Neuronal stem cell (in vitro differentiated cells): ENCODE data around the gene ARL10.

Experiments used
- DNase-seq: peaks from one replicate; pipeline ENCODE4 v3.0.0-alpha.2; 2013; ENCODE audit warnings: low spot score
- H2AFZ ChIP-seq: one replicate; pipeline ENCODE4 v1.6.1; 2013; ENCODE audit warnings: mild to moderate bottlenecking, low read length, inconsistent platforms
- H2AK5ac ChIP-seq: 2 replicates; pipeline ENCODE4 v1.6.1; 2013; ENCODE audit warnings: low read depth, mild to moderate bottlenecking, inconsistent platforms, low read length, moderate library complexity, mixed read lengths
- H2BK120ac ChIP-seq: 2 replicates; pipeline ENCODE4 v1.6.1; 2013; ENCODE audit warnings: low read depth, mild to moderate bottlenecking, inconsistent platforms, low read length, moderate library complexity, mixed read lengths
- H2BK12ac ChIP-seq: one replicate; pipeline ENCODE4 v1.6.1; 2013; ENCODE audit warnings: low read length, inconsistent platforms
- H2BK15ac ChIP-seq: 2 replicates; pipeline ENCODE4 v1.6.1; 2013; ENCODE audit warnings: mild to moderate bottlenecking, low read length, inconsistent platforms, mixed read lengths
- H2BK5ac ChIP-seq: one replicate; pipeline ENCODE4 v1.6.1; 2013; ENCODE audit warnings: inconsistent platforms, mild to moderate bottlenecking, low read length, moderate library complexity
- H3K14ac ChIP-seq: one replicate; pipeline ENCODE4 v1.6.1; 2013; ENCODE audit warnings: low read length, inconsistent platforms
- H3K18ac ChIP-seq: 2 replicates; pipeline ENCODE4 v1.6.1; 2013; ENCODE audit warnings: low read length, inconsistent platforms
- H3K23ac ChIP-seq: 2 replicates; pipeline ENCODE4 v1.6.1; 2013; ENCODE audit warnings: low read depth, mild to moderate bottlenecking, mixed read lengths, low read length, inconsistent platforms; ENCODE audit not compliant: poor library complexity
- H3K27ac ChIP-seq: replicated peaks from 3 replicates; pipeline ENCODE4 v1.5.1; 2013; ENCODE audit warnings: low read length, inconsistent platforms
- H3K27me3 ChIP-seq, 3 experiments: 2 replicates each; pipeline ENCODE4 v1.6.1; 2013; ENCODE audit warnings: low read length in 3 of 3, mild to moderate bottlenecking in 2 of 3, inconsistent platforms in 1 of 3, low read depth in 1 of 3, mixed read lengths in 1 of 3, moderate library complexity in 1 of 3; ENCODE audit not compliant: control insufficient read depth in 3 of 3, insufficient read depth in 3 of 3
- H3K36me3 ChIP-seq, 2 donors: replicated peaks in 1 of 2; 2 replicates each; pipeline ENCODE4 v1.6.1; 2013; ENCODE audit warnings: low read length in 2 of 2; ENCODE audit not compliant: control insufficient read depth in 2 of 2, insufficient read depth in 2 of 2
- H3K4ac ChIP-seq: 2 replicates; pipeline ENCODE4 v1.6.1; 2013; ENCODE audit warnings: inconsistent platforms, mild to moderate bottlenecking, low read length, moderate library complexity
- H3K4me1 ChIP-seq, 2 donors: 1 replicate in 1 of 2; 2 replicates in 1 of 2; pipeline ENCODE4 v1.6.1; 2013; ENCODE audit warnings: low read length in 2 of 2, low read depth in 1 of 2; ENCODE audit not compliant: control insufficient read depth in 2 of 2, insufficient read depth in 1 of 2
- H3K4me2 ChIP-seq: one replicate; pipeline ENCODE4 v1.6.1; 2013; ENCODE audit warnings: mild to moderate bottlenecking, low read length, inconsistent platforms; ENCODE audit not compliant: insufficient read depth, poor library complexity, severe bottlenecking
- H3K4me3 ChIP-seq, 2 donors: 2 replicates each; pipeline ENCODE4 v1.5.1; 2013; ENCODE audit warnings: low read length in 2 of 2, mild to moderate bottlenecking in 2 of 2, inconsistent platforms in 1 of 2, moderate library complexity in 1 of 2
- H3K79me1 ChIP-seq: one replicate; pipeline ENCODE4 v1.6.1; 2013; ENCODE audit warnings: low read depth, mild to moderate bottlenecking, inconsistent platforms, low read length, moderate library complexity
- H3K9ac ChIP-seq: one replicate; pipeline ENCODE4 v1.6.1; 2013; ENCODE audit warnings: mild to moderate bottlenecking, low read depth, low read length, inconsistent platforms; ENCODE audit not compliant: poor library complexity
- H3K9me3 ChIP-seq, 2 donors: replicated peaks in 1 of 2; 2 replicates each; pipeline versions ENCODE3 to v1.6.1; 2013; ENCODE audit warnings: low read length in 2 of 2, mild to moderate bottlenecking in 2 of 2, inconsistent platforms in 1 of 2, low read depth in 1 of 2, mixed read lengths in 1 of 2, moderate library complexity in 1 of 2; ENCODE audit not compliant: control insufficient read depth in 2 of 2, insufficient read depth in 1 of 2
- H4K8ac ChIP-seq: one replicate; pipeline ENCODE4 v1.6.1; 2013; ENCODE audit warnings: low read depth, mild to moderate bottlenecking, inconsistent platforms, low read length, moderate library complexity
- H4K91ac ChIP-seq: one replicate; pipeline ENCODE4 v1.6.1; 2013; ENCODE audit warnings: low read length, low read depth, mild to moderate bottlenecking, inconsistent platforms; ENCODE audit not compliant: poor library complexity
- WGBS, 2 donors: extraction: QIAGEN DNeasy Blood & Tissue Kit; methylation state at CpG; one replicate each; pipeline ENCODE4 v1.1.7; 2013; ENCODE audit warnings: missing lambda C conversion rate in 2 of 2, mixed read lengths in 1 of 2; ENCODE audit not compliant: insufficient read length in 2 of 2, insufficient replicate concordance in 1 of 2; ENCODE audit errors: extremely low coverage in 2 of 2; 5-methylcytosine and 5-hydroxymethylcytosine counted together

The ARL10 gene

DNA sequence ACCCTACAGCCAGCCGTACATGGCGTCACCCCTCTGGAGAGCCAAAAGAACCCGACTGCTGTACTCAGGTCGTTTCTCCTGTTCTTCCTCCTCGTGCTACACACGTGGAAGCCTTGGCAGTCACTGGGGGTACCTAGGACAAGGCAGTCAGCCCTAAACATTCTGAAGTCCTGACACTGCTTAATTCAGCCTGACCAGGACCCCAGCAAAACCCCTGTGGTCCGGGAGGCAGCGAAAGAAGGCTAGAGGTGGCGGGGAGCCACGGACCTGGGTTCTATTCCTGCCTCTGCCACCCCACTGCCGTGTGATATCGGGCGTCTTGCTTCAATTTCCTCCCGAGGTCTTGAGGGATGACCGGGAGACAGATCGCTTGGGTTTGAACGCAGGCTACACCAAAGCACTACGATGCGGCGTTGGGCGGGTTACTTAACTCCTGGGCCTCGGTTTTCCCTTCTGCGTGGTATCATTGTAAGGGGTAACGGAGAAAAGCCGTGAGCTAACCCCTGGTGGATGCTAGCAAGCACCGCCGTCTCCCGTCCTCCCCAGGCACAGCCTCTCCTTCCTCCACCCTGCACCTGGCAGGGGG, 429 bp upstream of the ARL10 start:
- Histone ChIP-seq H3K36me3 (peaks cover 13 to 30% of the 10 kb centered on the region in 2 donors), H4K91ac (no peak overlapping the region), H3K4me3 (peak overlapping the region; percentile 81 to 84), H2BK5ac (no peak overlapping the region), H3K79me1 (peaks cover 3% of the 10 kb centered on the region), H3K23ac (no peak overlapping the region), H3K4me1 (peaks cover 2 to 10% of the 10 kb centered on the region in 2 donors), H2BK12ac (no peak overlapping the region), H3K9ac (no peak overlapping the region), H2AK5ac (no peak overlapping the region), H3K27me3 (peaks cover 0 to 26% (median 20%) of the 10 kb centered on the region in 3 experiments), H3K14ac (no peak overlapping the region), H3K9me3 (no peaks in the 10 kb centered on the region), H3K18ac (no peak overlapping the region), H2BK15ac (no peak overlapping the region), H2BK120ac (no peak overlapping the region), H3K4ac (no peak overlapping the region), H2AFZ (peak overlapping the region; percentile 96), H4K8ac (no peak overlapping the region), H3K4me2 (peak overlapping the region; percentile 93), H3K27ac (no peak overlapping the region)
- no CpG with 5 or more reads among the region's 28 CpGs for WGBS, 2 donors
- no peak for DNase-seq

DNA sequence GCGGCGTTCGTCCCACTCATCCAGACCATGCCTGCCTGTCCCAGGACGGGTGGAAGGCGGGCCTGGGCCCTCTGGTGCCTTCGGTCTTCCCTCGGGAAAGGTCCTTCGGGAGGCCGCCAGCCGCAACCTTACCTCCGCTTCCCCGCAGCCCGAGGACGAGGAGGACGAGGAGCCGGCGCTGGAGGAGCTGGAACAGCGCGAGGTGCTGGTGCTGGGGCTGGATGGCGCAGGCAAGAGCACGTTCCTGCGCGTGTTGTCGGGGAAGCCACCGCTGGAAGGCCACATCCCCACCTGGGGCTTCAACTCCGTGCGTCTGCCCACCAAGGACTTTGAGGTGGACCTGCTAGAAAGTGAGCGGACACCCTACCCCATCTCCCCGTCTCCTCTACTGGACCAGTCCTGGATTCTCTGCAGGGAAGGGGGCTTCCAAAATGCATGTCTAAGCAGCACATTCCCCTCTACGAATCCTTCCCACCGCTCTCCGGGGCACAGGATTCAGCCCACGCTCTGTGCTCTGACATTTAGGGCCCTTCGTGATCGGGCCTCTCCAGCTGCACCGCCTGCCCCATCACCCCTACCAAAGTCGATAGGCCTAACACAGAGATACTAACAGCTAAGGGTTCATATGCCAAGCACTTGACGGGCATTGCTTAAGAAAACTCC, 1.1 kb downstream of the ARL10 start:
- Histone ChIP-seq H3K4me1 (peaks cover 2 to 10% of the 10 kb centered on the region in 2 donors), H2BK120ac (no peak overlapping the region), H2AFZ (peak overlapping the region; percentile 96), H3K9ac (peak overlapping the region; percentile 95), H3K27ac (no peak overlapping the region), H3K4me2 (peak overlapping the region; percentile 93), H3K23ac (peak overlapping the region; percentile 66), H3K14ac (no peak overlapping the region), H2BK5ac (peak overlapping the region; percentile 87), H2AK5ac (peak overlapping the region; percentile 24), H3K4me3 (peak overlapping the region; percentile 81 to 84), H4K91ac (no peak overlapping the region), H3K4ac (no peak overlapping the region), H3K79me1 (no peaks in the 10 kb centered on the region), H2BK15ac (no peak overlapping the region), H3K9me3 (no peaks in the 10 kb centered on the region), H3K36me3 (peaks cover 15 to 44% of the 10 kb centered on the region in 2 donors), H4K8ac (no peak overlapping the region), H3K27me3 (peaks cover 0 to 26% (median 20%) of the 10 kb centered on the region in 3 experiments), H3K18ac (peak overlapping the region; percentile 95), H2BK12ac (no peak overlapping the region)
- no peak for DNase-seq
- WGBS, 2 donors = no CpG with 5 or more reads among the region's 38 CpGs

DNA sequence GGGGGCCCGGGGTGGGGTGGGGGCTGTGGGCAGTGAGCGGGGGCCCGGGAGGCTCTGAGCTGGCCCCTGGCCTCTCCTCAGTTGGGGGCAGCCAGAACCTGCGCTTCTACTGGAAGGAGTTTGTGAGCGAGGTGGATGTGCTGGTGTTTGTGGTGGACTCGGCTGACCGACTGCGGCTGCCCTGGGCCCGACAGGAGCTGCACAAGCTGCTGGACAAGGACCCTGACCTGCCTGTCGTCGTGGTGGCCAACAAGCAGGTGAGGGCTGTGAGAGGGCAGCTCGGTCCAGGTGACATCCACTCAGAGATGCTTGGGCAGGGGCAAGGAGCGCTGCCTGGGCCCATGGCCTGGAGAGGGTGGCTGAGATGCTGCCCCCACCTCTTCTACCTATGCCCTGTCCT, 3.4 kb downstream of the ARL10 start:
- H3K4me1 ChIP-seq = peaks cover 2 to 7% of the 10 kb centered on the region in 2 donors
- H3K9ac ChIP-seq = no peak overlapping the region
- peaks cover 0 to 13% (median 6%) of the 10 kb centered on the region in 3 experiments for H3K27me3 ChIP-seq
- WGBS, 2 donors = no CpG with 5 or more reads among the region's 13 CpGs
- no peak overlapping the region for H3K14ac ChIP-seq
- no peak overlapping the region for H4K8ac ChIP-seq
- H2AK5ac ChIP-seq = no peak overlapping the region
- H3K4me3 ChIP-seq = peak overlapping the region in 1 of 2 donors; percentile 18
- no peak overlapping the region for H3K4ac ChIP-seq
- no peak overlapping the region for H2BK5ac ChIP-seq
- no peaks in the 10 kb centered on the region for H3K79me1 ChIP-seq
- no peak overlapping the region for H4K91ac ChIP-seq
- peaks cover 20 to 63% of the 10 kb centered on the region in 2 donors for H3K36me3 ChIP-seq
- no peak overlapping the region for H2BK12ac ChIP-seq
- H2AFZ ChIP-seq = no peak overlapping the region
- no peak overlapping the region for H3K23ac ChIP-seq
- H3K9me3 ChIP-seq = no peaks in the 10 kb centered on the region
- DNase-seq = no peak
- H3K4me2 ChIP-seq = no peak overlapping the region
- H2BK15ac ChIP-seq = no peak overlapping the region
- no peak overlapping the region for H3K18ac ChIP-seq
- H2BK120ac ChIP-seq = no peak overlapping the region
- no peak overlapping the region for H3K27ac ChIP-seq

DNA sequence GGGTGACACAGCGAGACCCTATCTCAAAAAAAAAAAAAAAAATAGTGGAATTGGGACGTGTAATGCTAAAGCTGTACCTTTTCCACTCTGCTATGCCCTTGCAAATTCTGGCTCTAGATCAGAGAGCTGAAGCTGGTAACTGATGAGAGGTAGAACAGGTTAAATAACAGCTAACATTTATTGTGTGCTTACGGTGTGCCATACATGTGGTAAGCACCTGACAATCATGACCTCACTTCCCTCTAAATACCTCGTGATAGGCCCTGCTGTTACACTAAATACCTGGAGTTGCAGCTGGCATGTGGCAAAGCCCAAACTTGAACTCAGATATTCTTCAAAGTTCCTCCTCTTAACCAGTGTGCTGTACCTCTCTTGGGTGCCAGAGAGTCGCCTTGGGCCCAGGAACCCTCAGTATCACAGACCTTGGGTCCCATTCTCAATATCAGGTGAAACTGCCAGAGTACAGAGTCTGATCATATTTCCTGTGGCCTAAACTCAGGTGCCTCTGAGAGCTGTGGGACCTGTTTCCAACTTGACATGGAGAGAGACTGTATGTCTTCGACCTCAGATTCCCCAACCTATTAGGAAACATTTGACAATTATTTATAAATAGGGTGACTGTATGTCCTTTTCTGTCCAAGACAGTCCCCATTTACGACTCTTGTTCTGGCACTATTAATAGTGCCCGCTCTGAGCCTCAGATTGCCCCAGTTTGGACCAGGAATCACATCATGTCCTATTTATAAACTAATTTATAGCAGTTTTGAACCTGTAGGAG, 4.8 kb downstream of the ARL10 start:
- H2AFZ ChIP-seq = no peak overlapping the region
- no peaks in the 10 kb centered on the region for H3K79me1 ChIP-seq
- H3K4me3 ChIP-seq = no peak overlapping the region
- no peak overlapping the region for H3K18ac ChIP-seq
- H2BK15ac ChIP-seq = no peak overlapping the region
- H2BK12ac ChIP-seq = no peak overlapping the region
- peaks cover 2 to 5% of the 10 kb centered on the region in 2 donors for H3K4me1 ChIP-seq
- no peak overlapping the region for H3K23ac ChIP-seq
- no peak overlapping the region for H3K4me2 ChIP-seq
- no peak overlapping the region for H2BK5ac ChIP-seq
- no peak overlapping the region for H2AK5ac ChIP-seq
- DNase-seq = no peak
- H4K8ac ChIP-seq = no peak overlapping the region
- no CpG with 5 or more reads among the region's 8 CpGs for WGBS, 2 donors
- no peak overlapping the region for H2BK120ac ChIP-seq
- peaks cover 0 to 6% (median 0%) of the 10 kb centered on the region in 3 experiments for H3K27me3 ChIP-seq
- H3K9me3 ChIP-seq = no peaks in the 10 kb centered on the region
- H3K4ac ChIP-seq = no peak overlapping the region
- H4K91ac ChIP-seq = no peak overlapping the region
- H3K36me3 ChIP-seq = peaks cover 20 to 71% of the 10 kb centered on the region in 2 donors
- no peak overlapping the region for H3K9ac ChIP-seq
- no peak overlapping the region for H3K27ac ChIP-seq
- H3K14ac ChIP-seq = no peak overlapping the region
